GM12874 (cell line): ENCODE results near the gene TP53TG3C.
"Not testable (repeated sequence)": the region's sequence is repeated elsewhere in the genome, so short reads cannot be mapped to it uniquely, and the experiment has no call there.

Experiments
- TF ChIP-seq, protein P1 (sequence below): IDR thresholded peaks from 2 replicates; pipeline ENCODE4 v1.5.1; 2011; ENCODE audit warnings: low read depth, mild to moderate bottlenecking, control low read depth, low read length, moderate library complexity; ENCODE audit not compliant: insufficient read depth

TP53TG3C gene, protein sequence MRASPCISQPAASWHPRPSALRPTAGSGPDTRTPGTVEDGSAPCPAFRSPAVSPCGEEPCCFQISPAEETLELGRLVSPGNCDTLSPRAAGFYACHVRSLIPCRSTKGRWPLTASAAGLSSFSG

DNA sequence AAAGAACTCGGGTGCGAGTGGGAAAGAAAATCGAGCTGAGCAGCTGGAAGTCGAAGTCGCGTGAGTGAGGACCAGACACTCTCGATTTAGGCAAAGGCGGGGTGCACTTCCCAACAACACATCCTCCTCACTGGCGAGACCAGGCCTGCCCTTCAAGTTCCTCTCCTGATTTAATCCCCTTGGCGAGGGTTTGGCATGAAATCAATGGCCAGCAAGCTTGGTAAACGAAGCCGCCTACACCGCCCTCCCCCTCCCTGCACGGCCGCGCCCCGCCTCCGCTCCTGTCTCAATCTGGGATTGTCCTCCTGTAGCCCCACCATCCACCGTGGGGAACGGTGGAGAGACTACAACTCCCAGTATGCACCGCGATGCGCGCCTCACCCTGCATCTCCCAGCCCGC, at the start of gene TP53TG3C:
Gene TP53TG3C, plus strand, starts transcription at position 301 of the 400 bp plus-strand sequence. Its CDS starts 68 bp downstream, at position 369.
- TF ChIP-seq, protein P1, sequence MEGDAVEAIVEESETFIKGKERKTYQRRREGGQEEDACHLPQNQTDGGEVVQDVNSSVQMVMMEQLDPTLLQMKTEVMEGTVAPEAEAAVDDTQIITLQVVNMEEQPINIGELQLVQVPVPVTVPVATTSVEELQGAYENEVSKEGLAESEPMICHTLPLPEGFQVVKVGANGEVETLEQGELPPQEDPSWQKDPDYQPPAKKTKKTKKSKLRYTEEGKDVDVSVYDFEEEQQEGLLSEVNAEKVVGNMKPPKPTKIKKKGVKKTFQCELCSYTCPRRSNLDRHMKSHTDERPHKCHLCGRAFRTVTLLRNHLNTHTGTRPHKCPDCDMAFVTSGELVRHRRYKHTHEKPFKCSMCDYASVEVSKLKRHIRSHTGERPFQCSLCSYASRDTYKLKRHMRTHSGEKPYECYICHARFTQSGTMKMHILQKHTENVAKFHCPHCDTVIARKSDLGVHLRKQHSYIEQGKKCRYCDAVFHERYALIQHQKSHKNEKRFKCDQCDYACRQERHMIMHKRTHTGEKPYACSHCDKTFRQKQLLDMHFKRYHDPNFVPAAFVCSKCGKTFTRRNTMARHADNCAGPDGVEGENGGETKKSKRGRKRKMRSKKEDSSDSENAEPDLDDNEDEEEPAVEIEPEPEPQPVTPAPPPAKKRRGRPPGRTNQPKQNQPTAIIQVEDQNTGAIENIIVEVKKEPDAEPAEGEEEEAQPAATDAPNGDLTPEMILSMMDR: not testable (repeated sequence)
